HG03571 (cell line): ENCODE data around the gene NES.
A peak's percentile ranks its signal among the peaks of the same experiment; 100 is the strongest.

Experiments
- ATAC-seq: cut with Tn5 transposase; IDR thresholded peaks from one replicate; pipeline ENCODE4 v1.9.1; 2021; ENCODE audit not compliant: unreplicated experiment

Gene NES

GRCh38 chr1:156664046-156664766 is 13.0 kb downstream of the NES start:
- no peak for ATAC-seq

GRCh38 chr1:156663178-156663577 is 14.0 kb downstream of the NES start:
- no peak for ATAC-seq

GRCh38 chr1:156662800-156663055 is 14.5 kb downstream of the NES start:
- no peak for ATAC-seq

GRCh38 chr1:156662005-156662799 is 15.0 kb downstream of the NES start:
- ATAC-seq = no peak

GRCh38 chr1:156660752-156661112 is 16.5 kb downstream of the NES start:
- ATAC-seq = no peak

GRCh38 chr1:156659988-156660751 is 17.0 kb downstream of the NES start:
- ATAC-seq = peak; percentile 44

GRCh38 chr1:156659661-156659987 is 17.6 kb downstream of the NES start:
- no peak for ATAC-seq

- no peak for ATAC-seq
Measured at GRCh38 chr1:156658945-156659574, 18.1 kb downstream of the NES start.

- no peak for ATAC-seq
Measured at GRCh38 chr1:156658496-156658895, 18.7 kb downstream of the NES start.

- ATAC-seq = no peak
Measured at GRCh38 chr1:156657741-156658319, 19.4 kb downstream of the NES start.

GRCh38 chr1:156656806-156657740 is 20.1 kb downstream of the NES start:
- ATAC-seq = no peak

GRCh38 chr1:156655904-156656516 is 21.2 kb downstream of the NES start:
- no peak for ATAC-seq

- no peak for ATAC-seq
Measured at GRCh38 chr1:156655151-156655903, 21.9 kb downstream of the NES start.

- ATAC-seq = no peak
Measured at GRCh38 chr1:156654700-156655099, 22.5 kb downstream of the NES start.

- ATAC-seq = no peak
Measured at GRCh38 chr1:156652992-156653355, 24.2 kb downstream of the NES start.

GRCh38 chr1:156652131-156652991 is 24.8 kb downstream of the NES start:
- no peak for ATAC-seq

GRCh38 chr1:156648951-156649350 is 28.3 kb downstream of the NES start:
- no peak for ATAC-seq

GRCh38 chr1:156648496-156648895 is 28.7 kb downstream of the NES start:
- ATAC-seq = no peak
